ENCODE measurements around the gene CYTH4. TPM values are rescaled to one million over a fixed set of nuclear protein-coding genes. Genes with fewer than 3 reads are reported as not detected.

The CYTH4 gene
- total RNA-seq, 1 experiment from 2014 or later = 3.8 TPM

- intact Hi-C loops (cut with micrococcal nuclease) = no loop called here
- ATAC-seq (no peak), DNase-seq (ENCODE audit: low read depth, low spot score) (no peak)
- Histone ChIP-seq H3K9me2 (ENCODE audit: insufficient read depth) (no peaks in the 10 kb centered on the region), H3K79me2 (ENCODE audit: insufficient read depth, low read length) (no peaks in the 10 kb centered on the region), H3K4me3 (replicated peaks in 1 of 2; ENCODE audit: low read depth in 1 of 2, low read length in 2 of 2) (no peak overlapping the region), H3K27ac (ENCODE audit: low read depth, low read length) (no peak overlapping the region; the same call in 1 of the 2 replicates), H4K20me1 (ENCODE audit: insufficient read depth) (no peaks in the 10 kb centered on the region), H2AFZ (ENCODE audit: low read depth, low read length, poor library complexity, severe bottlenecking) (no peak overlapping the region), H3K4me1 (ENCODE audit: control insufficient read depth in 1 of 2, insufficient read depth in 2 of 2, low read length in 2 of 2) (peaks cover 0 to 20% of the 10 kb centered on the region in 2 experiments; a peak in 2 of 4 replicates), H3K27me3 (ENCODE audit: insufficient read depth, low read length) (no peaks in the 10 kb centered on the region), H3K9ac (ENCODE audit: low read length) (no peak overlapping the region), H3K36me3 (ENCODE audit: control insufficient read depth in 1 of 2, insufficient read depth in 2 of 2, low read length in 2 of 2) (no peaks in the 10 kb centered on the region), H3K4me2 (ENCODE audit: low read length) (no peak overlapping the region), H3K9me3 (ENCODE audit: control insufficient read depth in 1 of 2, insufficient read depth in 1 of 2, low read depth in 1 of 2, low read length in 2 of 2) (no peaks in the 10 kb centered on the region)
- ChIA-PET POLR2A (no interaction called here), CTCF (no interaction called here), RAD21 (ENCODE audit: low non-redundant PET in 1 of 2, low total read pairs in 2 of 2, uncharacterized antibody in 2 of 2, unreplicated experiment in 2 of 2) (no interaction called here)
- no TSS peak for BruUV-seq (replicated peaks)
- TF ChIP-seq EGR1 (IDR thresholded peaks at IDR 0.05; ENCODE audit: low read depth) (no peak), CTCF (IDR thresholded peaks at IDR 0.05 in 2 of 3, conservative IDR thresholded peaks at IDR 0.05 in 1 of 3; ENCODE audit: borderline replicate concordance in 1 of 3, insufficient read depth in 1 of 3, low read depth in 2 of 3, low read length in 2 of 3) (no peak), JUND (IDR thresholded peaks at IDR 0.05) (no peak), POLR2AphosphoS5 (IDR thresholded peaks at IDR 0.05; ENCODE audit: low read depth, low read length) (no peak), CEBPB (IDR thresholded peaks at IDR 0.05; ENCODE audit: low read depth) (no peak), ZNF274 (IDR thresholded peaks at IDR 0.05; ENCODE audit: low read depth, low read length) (no peak), RAD21 (IDR thresholded peaks at IDR 0.05; ENCODE audit: low read depth) (no peak), REST (IDR thresholded peaks at IDR 0.05; ENCODE audit: low read depth) (no peak)
These were observed 76.6 kb downstream of the CYTH4 start for GRCh38 chr22:37358917-37359316.

Data from HCT116 (cell line).